Measurements from ENCODE around the gene CDON. TPM values are rescaled to one million over a fixed set of nuclear protein-coding genes. Genes with fewer than 3 reads are reported as not detected.

The CDON gene
- polyA plus RNA-seq, 1 of the 3 experiments (the other 2 are of a cell fraction) = 3.7 TPM

- no peaks in the 10 kb centered on the region for H4K20me1 ChIP-seq (ENCODE audit: insufficient read depth)
- 52% methylated on average over 6 of the region's 6 CpGs for WGBS (ENCODE audit: low lambda C conversion rate)
- CTCF ChIA-PET = interaction anchor here (1.0 to 4.0 kb wide), 7 partner anchors 9 to 181 kb away, joined by 3 to 21 read pairs (median 6); partner anchors contain the start of gene CDON
Observed at GRCh38 chr11:126104420-126104819, 41.8 kb upstream of the CDON start.

GRCh38 chr11:126103150-126103549 is 40.5 kb upstream of the CDON start:
- Histone ChIP-seq H4K20me1 (ENCODE audit: insufficient read depth) (no peaks in the 10 kb centered on the region), H2AFZ (ENCODE audit: low read depth) (no peak overlapping the region), H3K79me2 (ENCODE audit: insufficient read depth) (no peaks in the 10 kb centered on the region), H3K9me3 (no peaks in the 10 kb centered on the region), H3K4me1 (ENCODE audit: control insufficient read depth in 1 of 2, insufficient read depth in 2 of 2, low read depth in 1 of 2, low read length in 1 of 2) (peaks cover 6 to 66% of the 10 kb centered on the region in 2 experiments; a peak in 3 of 4 replicates), H3K27me3 (ENCODE audit: insufficient read depth) (no peaks in the 10 kb centered on the region), H3K36me3 (replicated peaks in 1 of 2; ENCODE audit: control insufficient read depth in 1 of 2, insufficient read depth in 2 of 2, low read length in 1 of 2) (no peaks in the 10 kb centered on the region), H3K9ac (no peak overlapping the region), H3K4me2 (no peak overlapping the region), H3K4me3 (ENCODE audit: low read depth in 2 of 2, low read length in 1 of 2) (no peak overlapping the region), H3K27ac (ENCODE audit: low read depth in 2 of 2, low read length in 1 of 2) (peak overlapping the region in 1 of 2 experiments; percentile 93; a peak in 2 of 4 replicates), H3F3A (replicated peaks; ENCODE audit: insufficient read depth) (no peaks in the 10 kb centered on the region), H3K9me2 (no peaks in the 10 kb centered on the region)
- CTCF ChIA-PET = interaction anchor here (0.9 to 3.7 kb wide), 8 partner anchors 10 to 204 kb away, joined by 3 to 21 read pairs (median 6); no protein-coding TSS in a partner anchor
- POLR2A ChIA-PET = interaction anchor here (1.1 to 6.4 kb wide), 2 partner anchors 10 to 24 kb away, joined by 3 to 45 read pairs; no protein-coding TSS in a partner anchor
- peak; percentile 78 for DNase-seq
- 79% methylated on average over 5 of the region's 5 CpGs for WGBS (ENCODE audit: low lambda C conversion rate)
- TF ChIP-seq FOXJ3 (CRISPR knock-in tag; IDR thresholded peaks at IDR 0.05) = 0 out of 2 replicates have a peak, but pooled peaks have one; percentile 45
- no peak for TF ChIP-seq EZH2phosphoT487 (IDR thresholded peaks at IDR 0.05; ENCODE audit: borderline replicate concordance, low read depth)
- no peak for TF ChIP-seq REST (IDR thresholded peaks at IDR 0.05; ENCODE audit: low read depth, low read length)
- no peak for TF ChIP-seq USF1 (IDR thresholded peaks at IDR 0.05; ENCODE audit: borderline replicate concordance, low read depth)
- 0 out of 2 replicates have a peak, but pooled peaks have one; percentile 25 for TF ChIP-seq RFX5 (IDR thresholded peaks at IDR 0.05; ENCODE audit: low read length)
- TF ChIP-seq CHD2 (IDR thresholded peaks at IDR 0.05; ENCODE audit: low read length, partially characterized antibody) = peak; percentile 75
- TF ChIP-seq MEF2A (IDR thresholded peaks at IDR 0.05; ENCODE audit: borderline replicate concordance, low read depth) = no peak
- TF ChIP-seq RXRA (IDR thresholded peaks at IDR 0.05; ENCODE audit: borderline replicate concordance, low read depth) = no peak
- peak; percentile 97 for TF ChIP-seq GATA2 (CRISPR knock-in tag; IDR thresholded peaks at IDR 0.05)
- no peak for TF ChIP-seq TEAD4 (IDR thresholded peaks at IDR 0.05; ENCODE audit: borderline replicate concordance, insufficient read depth)
- no peak for TF ChIP-seq GABPA (IDR thresholded peaks at IDR 0.05; ENCODE audit: low read depth)
- no peak for TF ChIP-seq NFIC (IDR thresholded peaks at IDR 0.05; ENCODE audit: borderline replicate concordance)
- no peak for TF ChIP-seq YY1 (IDR thresholded peaks at IDR 0.05; ENCODE audit: low read depth)
- TF ChIP-seq POLR2AphosphoS5 (IDR thresholded peaks at IDR 0.05; ENCODE audit: low read depth, low read length) = no peak

More at GRCh38 chr11:126104420-126104819, 41.8 kb upstream of the CDON start:
- Histone ChIP-seq H3K27me3 (ENCODE audit: insufficient read depth) (no peaks in the 10 kb centered on the region), H2AFZ (ENCODE audit: low read depth) (no peak overlapping the region), H3K4me3 (ENCODE audit: low read depth in 2 of 2, low read length in 1 of 2) (no peak overlapping the region), H3K9ac (no peak overlapping the region), H3K4me2 (no peak overlapping the region), H3K9me3 (no peaks in the 10 kb centered on the region), H3K36me3 (replicated peaks in 1 of 2; ENCODE audit: control insufficient read depth in 1 of 2, insufficient read depth in 2 of 2, low read length in 1 of 2) (no peaks in the 10 kb centered on the region), H3K9me2 (no peaks in the 10 kb centered on the region), H3K27ac (ENCODE audit: low read depth in 2 of 2, low read length in 1 of 2) (peak overlapping the region in 1 of 2 experiments; percentile 93; a peak in 2 of 4 replicates), H3K4me1 (ENCODE audit: control insufficient read depth in 1 of 2, insufficient read depth in 2 of 2, low read depth in 1 of 2, low read length in 1 of 2) (peaks cover 6 to 59% of the 10 kb centered on the region in 2 experiments), H3F3A (replicated peaks; ENCODE audit: insufficient read depth) (no peaks in the 10 kb centered on the region), H3K79me2 (ENCODE audit: insufficient read depth) (no peaks in the 10 kb centered on the region)
- no peak for DNase-seq
- POLR2A ChIA-PET = interaction anchor here (1.2 to 6.4 kb wide), 2 partner anchors 9 to 53 kb away, joined by 3 to 45 read pairs; no protein-coding TSS in a partner anchor
- TF ChIP-seq EP300 (IDR thresholded peaks at IDR 0.05; ENCODE audit: borderline replicate concordance in 1 of 2, low read depth in 1 of 2, low read length in 1 of 2) (peak in 1 of 2 experiments; percentile 36; a peak in 1 of 4 replicates), USF1 (IDR thresholded peaks at IDR 0.05; ENCODE audit: borderline replicate concordance, low read depth) (no peak), FOXM1 (IDR thresholded peaks at IDR 0.05; ENCODE audit: low read depth) (no peak), TCF12 (IDR thresholded peaks at IDR 0.05) (no peak), FOSL2 (IDR thresholded peaks at IDR 0.05; ENCODE audit: borderline replicate concordance, low read depth) (no peak), PBX3 (IDR thresholded peaks at IDR 0.05) (no peak), POLR2AphosphoS5 (IDR thresholded peaks at IDR 0.05; ENCODE audit: low read depth, low read length) (no peak), RCOR1 (IDR thresholded peaks at IDR 0.05; ENCODE audit: low read length) (no peak; the same call in 1 of the 2 replicates), NRF1 (IDR thresholded peaks at IDR 0.05; ENCODE audit: low read depth, low read length) (no peak)
